EH (cell line): Measurements from ENCODE around the gene KLF14.
A peak's percentile ranks its signal among the peaks of the same experiment; 100 is the strongest.
"Not testable (repeated sequence)": the region's sequence is repeated elsewhere in the genome, so short reads cannot be mapped to it uniquely, and the experiment has no call there.

Source experiments
- DNase-seq: peaks from one replicate; pipeline ENCODE4 v3.0.0-alpha.2; 2015; ENCODE audit warnings: low read depth

Gene KLF14

DNA sequence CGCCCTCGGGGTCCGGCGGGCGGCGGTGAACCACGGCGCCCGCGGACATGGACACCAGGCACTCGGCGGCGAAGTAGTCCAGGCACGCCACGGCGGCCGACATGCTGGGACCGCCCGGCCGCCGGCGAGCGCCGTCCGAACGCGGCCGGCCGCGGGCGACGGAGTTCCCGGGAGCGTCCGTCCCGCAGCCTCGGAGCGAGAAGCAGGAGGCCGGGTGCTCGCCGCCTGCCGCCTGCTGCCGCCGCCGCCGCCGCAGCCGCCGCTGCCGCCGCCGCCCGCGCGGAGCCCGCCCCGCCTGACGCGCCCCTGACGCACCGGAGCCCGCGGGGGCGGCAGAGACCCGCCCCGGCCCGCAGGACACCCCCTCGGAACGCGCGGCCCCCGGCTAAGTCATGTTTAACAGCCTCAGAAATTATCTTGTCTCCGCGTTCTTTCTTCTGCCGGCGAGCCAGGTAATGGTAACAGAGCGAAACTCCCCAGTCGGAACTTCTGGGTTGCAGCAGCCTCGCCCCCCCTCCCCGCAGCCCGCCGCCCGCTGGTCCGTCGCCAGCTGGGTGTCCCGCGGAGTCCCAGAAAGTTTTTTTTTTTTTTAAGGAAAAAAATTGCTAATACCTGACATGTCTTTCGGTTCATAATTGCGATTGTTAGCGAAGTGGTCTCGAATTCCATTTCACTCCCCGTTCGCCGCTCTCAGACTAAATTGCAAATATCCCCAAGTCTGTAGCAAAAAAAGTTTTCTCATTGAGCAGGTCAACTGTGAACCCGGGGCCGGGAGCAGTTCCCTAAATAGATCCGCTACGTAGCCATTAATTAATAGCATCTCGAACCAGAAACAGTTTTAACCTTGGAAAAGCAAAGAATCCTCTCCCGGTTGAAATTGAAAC lies at the start of gene KLF14:
TSS of gene KLF14 (minus strand) at position 277 of the 884 bp plus-strand sequence. CDS start at position 103, 174 bp downstream.
- peak; percentile 31 for DNase-seq

DNA sequence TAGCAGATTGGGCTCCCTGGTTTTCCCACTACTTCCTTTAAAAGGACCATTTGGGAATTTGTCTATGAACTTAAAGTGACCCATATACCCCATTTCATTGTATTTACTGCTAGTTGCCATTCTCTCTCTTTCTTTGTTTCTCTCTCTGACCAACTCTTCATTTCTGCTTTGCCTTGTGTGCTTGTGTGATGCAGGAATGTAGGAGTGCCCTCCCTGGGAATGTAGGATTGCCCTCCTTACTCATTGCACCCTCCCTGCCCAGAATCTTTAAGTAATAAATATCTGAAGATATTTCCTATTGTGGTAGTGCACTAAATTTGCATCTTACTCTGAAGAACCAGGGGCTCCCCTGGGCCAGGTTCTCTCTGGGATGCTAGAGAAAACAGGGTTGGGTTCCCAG lies 47.3 kb upstream of the KLF14 start:
- DNase-seq, result no peak

DNA sequence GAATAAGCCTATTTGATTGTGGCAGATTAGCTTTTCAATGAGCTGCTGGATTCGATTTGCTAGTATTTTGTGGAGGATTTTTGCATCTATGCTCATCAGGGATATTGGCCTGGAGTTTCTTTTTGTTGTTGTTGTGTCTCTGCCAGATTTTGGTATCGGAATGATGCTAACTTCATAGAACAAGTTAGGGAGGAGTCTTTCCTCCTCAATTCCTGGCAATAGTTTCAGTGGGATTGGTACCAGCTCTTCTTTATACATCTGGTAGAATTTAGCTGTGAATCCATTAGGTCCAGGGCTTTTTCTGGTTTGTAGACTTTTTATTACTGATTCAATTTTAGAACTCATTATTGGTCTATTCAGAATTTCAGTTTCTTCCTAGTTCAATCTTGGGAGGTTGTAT lies 43.4 kb upstream of the KLF14 start:
- DNase-seq, result no peak

GRCh38 chr7:130772456-130772855 lies 38.4 kb upstream of the KLF14 start:
- DNase-seq, result not testable (repeated sequence)

GRCh38 chr7:130768854-130769253 lies 34.8 kb upstream of the KLF14 start:
- DNase-seq, result no peak

DNA sequence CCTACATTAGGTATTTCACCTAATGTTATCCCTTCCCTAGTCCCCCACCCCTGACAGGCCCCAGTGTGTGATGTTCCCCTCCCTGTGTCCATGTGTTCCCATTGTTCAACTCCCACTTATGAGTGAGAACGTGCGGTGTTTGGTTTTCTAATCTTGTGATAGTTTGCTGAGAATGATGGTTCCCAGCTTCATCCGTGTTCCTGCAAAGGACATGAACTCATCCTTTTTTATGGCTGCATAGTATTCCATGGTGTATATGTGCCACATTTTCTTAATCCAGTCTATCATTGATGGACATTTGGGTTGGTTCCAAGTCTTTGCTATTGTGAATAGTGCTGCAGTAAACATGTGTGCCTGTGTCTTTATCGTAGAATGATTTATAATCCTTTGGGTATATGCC lies 30.6 kb upstream of the KLF14 start:
- not testable (repeated sequence) for DNase-seq

DNA sequence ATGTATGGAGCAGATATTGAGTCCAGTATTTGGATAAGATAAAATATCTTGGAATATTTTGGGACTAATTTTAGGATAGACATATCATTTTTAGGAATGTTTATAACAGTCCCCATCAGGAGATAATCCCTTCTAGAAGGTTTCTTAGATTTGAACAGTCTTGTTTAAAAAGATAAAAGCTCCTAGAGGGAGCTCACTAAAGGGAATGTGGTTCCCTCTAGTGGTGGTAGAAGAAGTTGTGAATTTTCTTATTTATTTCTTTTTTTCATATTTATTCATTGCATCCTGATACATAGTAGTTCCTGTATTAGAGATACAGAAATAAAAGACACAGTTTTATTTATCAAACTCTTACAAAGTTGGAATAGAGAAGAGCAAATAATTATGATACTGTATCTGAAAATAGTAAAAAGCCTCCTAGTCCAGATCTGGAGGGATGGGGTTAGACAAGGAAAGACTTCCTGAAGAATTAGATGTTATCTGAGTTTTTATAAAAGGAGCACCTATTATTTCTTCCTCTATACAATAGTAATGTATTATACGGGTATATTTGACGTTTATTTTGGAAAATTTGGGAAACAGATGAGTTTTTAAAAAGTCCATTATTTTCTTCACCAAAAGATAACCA lies 24.5 kb upstream of the KLF14 start:
- peak; percentile 59 for DNase-seq

DNA sequence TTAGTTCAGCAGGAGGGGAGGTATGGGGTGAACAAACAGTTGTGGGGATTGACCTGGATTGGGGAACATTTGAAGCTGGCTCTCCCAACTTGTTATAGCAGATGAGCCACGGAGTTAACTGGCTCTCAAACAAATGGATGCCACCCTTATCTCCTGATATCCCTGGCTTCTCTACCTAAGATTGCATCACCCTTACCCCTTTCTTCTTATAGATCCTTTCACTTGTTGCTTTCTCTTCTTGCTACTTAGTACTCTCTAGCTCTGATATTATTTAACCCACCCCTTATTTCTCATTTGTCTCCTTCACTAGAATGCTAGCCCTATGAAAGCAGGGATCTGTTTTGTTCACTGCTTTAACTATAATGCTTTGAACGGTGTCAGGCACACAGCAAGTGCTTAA lies 22.3 kb upstream of the KLF14 start:
- DNase-seq, result no peak

DNA sequence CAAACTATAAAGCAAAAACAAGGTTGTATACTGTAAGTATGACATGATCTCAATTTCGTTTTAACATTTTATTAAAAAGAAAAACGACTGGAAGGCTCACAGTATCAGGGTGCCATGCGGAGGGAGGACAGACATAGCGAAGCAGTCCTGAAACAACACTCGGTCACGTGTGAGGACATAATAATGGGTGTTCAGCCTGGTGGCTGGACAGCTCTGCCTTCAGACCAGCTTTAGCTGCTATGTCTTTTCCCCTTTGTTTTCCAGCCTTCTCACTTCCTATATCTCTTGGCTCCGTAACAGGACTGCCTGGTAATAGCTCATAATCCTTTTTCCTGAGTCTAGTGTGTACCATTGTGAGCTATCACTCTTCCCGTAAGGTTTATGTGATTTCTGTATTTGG lies 18.4 kb upstream of the KLF14 start:
- DNase-seq, result no peak

GRCh38 chr7:130750755-130751154 lies 16.7 kb upstream of the KLF14 start:
- DNase-seq, result no peak

DNA sequence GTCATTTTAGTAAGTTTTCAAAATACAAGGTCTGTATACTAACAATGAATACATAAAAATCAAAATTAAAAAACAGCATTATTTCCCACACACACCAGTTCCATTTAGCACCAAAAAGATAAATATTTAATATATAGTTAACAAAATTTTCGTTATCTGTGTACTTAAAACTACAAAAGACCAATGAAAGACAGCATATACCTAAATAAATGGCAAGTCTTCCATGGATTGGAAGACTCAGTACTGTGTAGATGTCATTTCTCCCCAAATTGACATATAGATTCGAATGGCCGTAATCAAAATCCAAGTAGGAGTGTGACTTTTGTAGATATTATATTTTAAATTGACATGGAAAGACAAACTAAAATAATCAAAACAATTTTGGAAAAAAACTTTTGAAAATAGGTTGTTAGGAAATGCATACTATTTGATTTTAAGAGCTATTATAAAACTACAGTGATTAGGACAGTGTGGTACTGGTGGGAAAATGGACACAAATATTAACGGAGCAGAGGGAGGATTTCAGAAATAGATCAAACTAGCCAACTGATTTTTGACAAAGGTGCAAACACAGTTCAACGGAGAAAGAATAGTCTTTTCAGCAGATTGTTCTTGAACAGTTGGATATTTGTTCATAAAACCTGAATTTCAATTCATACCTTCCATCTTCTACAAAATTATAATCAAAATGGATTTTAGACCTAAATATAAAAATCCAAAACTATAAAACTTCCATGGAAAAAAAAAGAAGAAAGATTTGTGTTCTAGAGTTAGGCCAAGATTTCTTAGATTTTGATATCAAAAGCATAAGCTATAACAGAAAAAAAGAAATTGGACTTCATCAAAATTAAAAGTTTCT lies 14.8 kb upstream of the KLF14 start:
- DNase-seq, result no peak

- DNase-seq, result no peak
Measured at GRCh38 chr7:130741331-130741995, 7.5 kb upstream of the KLF14 start.

GRCh38 chr7:130740606-130741005 lies 6.6 kb upstream of the KLF14 start:
- no peak for DNase-seq

DNA sequence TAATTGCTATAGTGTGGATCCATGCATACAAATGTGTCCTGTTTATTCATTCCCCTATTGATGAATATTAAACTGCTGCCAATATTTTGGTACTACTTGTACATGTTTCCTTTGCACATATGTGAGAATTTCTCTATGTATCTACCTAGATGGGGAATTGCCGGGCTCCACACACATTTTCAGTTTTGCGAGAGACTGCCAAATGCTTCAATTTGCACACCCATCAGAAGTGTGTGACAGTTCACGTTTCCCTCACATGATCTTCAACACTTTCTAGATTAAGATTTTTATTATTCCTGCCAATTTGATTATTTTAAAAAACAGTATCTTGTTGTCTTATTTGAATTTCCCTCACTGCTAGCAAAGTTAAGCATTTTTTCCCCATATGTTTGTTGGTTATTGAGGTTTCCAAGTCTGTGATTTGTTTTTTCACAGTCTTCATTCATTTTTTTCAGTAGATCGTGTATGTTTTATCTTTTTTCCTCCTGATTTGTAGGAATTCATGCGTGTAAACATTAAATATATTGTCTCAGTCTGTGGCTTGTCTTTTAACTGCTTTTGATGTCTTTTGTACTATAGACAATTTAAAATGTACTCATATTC lies 2.4 kb upstream of the KLF14 start:
- DNase-seq, result no peak

GRCh38 chr7:130734815-130735716 lies 1.1 kb upstream of the KLF14 start:
- peak; percentile 2 for DNase-seq

- no peak for DNase-seq
Measured at GRCh38 chr7:130732980-130733930, 752 bp downstream of the KLF14 start.

GRCh38 chr7:130723784-130724183 lies 10.2 kb downstream of the KLF14 start:
- DNase-seq, result peak; percentile 11

- peak; percentile 74 for DNase-seq
Measured at GRCh38 chr7:130721486-130722277, 12.3 kb downstream of the KLF14 start.
